GM19438 (cell line): Measurements from ENCODE around the gene IFIT2.
"Not testable (repeated sequence)": the region's sequence is repeated elsewhere in the genome, so short reads cannot be mapped to it uniquely, and the experiment has no call there.

Experiments used
- ATAC-seq: cut with Tn5 transposase; IDR thresholded peaks from one replicate; pipeline ENCODE4 v1.9.1; 2021; ENCODE audit warnings: low read depth; ENCODE audit not compliant: unreplicated experiment

IFIT2 gene

GRCh38 chr10:89305766-89306433, 4.1 kb downstream of the IFIT2 start:
- ATAC-seq: no peak

- no peak for ATAC-seq
Observed at GRCh38 chr10:89306434-89307268, 4.8 kb downstream of the IFIT2 start.

GRCh38 chr10:89307269-89307577, 5.4 kb downstream of the IFIT2 start:
- ATAC-seq: no peak

GRCh38 chr10:89308266-89308665, 6.4 kb downstream of the IFIT2 start:
- ATAC-seq: no peak

GRCh38 chr10:89308736-89309135, 6.9 kb downstream of the IFIT2 start:
- no peak for ATAC-seq

- no peak for ATAC-seq
Observed at GRCh38 chr10:89309156-89310055, 7.6 kb downstream of the IFIT2 start.

- ATAC-seq: no peak
Observed at GRCh38 chr10:89310056-89310893, 8.4 kb downstream of the IFIT2 start.

GRCh38 chr10:89312973-89313372, 11.1 kb downstream of the IFIT2 start:
- no peak for ATAC-seq

- ATAC-seq: no peak
Observed at GRCh38 chr10:89314676-89315075, 12.8 kb downstream of the IFIT2 start.

GRCh38 chr10:89318047-89318446, 16.2 kb downstream of the IFIT2 start:
- ATAC-seq: not testable (repeated sequence)

- ATAC-seq: not testable (repeated sequence)
Observed at GRCh38 chr10:89325081-89325480, 23.2 kb downstream of the IFIT2 start.

- ATAC-seq: not testable (repeated sequence)
Observed at GRCh38 chr10:89325856-89326255, 24.0 kb downstream of the IFIT2 start.

- peak; percentile 38 for ATAC-seq
Observed at GRCh38 chr10:89327803-89328441, 26.1 kb downstream of the IFIT2 start, which contains the start of gene IFIT3. TSS of gene IFIT3 (plus strand) at chr10:89327997. CDS start at chr10:89328074, 77 bp downstream.

GRCh38 chr10:89329151-89329550, 27.3 kb downstream of the IFIT2 start:
- no peak for ATAC-seq

GRCh38 chr10:89330014-89330413, 28.2 kb downstream of the IFIT2 start:
- ATAC-seq: not testable (repeated sequence)

- no peak for ATAC-seq
Observed at GRCh38 chr10:89330537-89331212, 28.8 kb downstream of the IFIT2 start.

GRCh38 chr10:89331487-89332122, 29.8 kb downstream of the IFIT2 start:
- not testable (repeated sequence) for ATAC-seq

- ATAC-seq: peak; percentile 39
Observed at GRCh38 chr10:89332123-89332633, 30.3 kb downstream of the IFIT2 start.
